Bladder microvascular endothelial cell (primary cell): ENCODE measurements around the gene OR51D1. TPM values are rescaled to one million over a fixed set of nuclear protein-coding genes. Genes with fewer than 3 reads are reported as not detected.

Experiments
- total RNA-seq: library from RNA; depleted of rRNA; stranded (reverse); fragments of >200 nt; gene quantifications from 2 replicates; pipeline ENCODE4 v1.2.3, GENCODE V29; 2014

OR51D1 gene
- not detected in 2 replicates for total RNA-seq

GRCh38 chr11:4636962-4637661 lies at the start of gene OR51D1:
OR51D1 (plus strand) TSS chr11:4637477; CDS start chr11:4639791, 2,314 bp downstream.

GRCh38 chr11:4593739-4594138 lies 43.5 kb upstream of the OR51D1 start, which contains the start of gene OR52I1:
OR52I1 (plus strand) TSS chr11:4594039; CDS start chr11:4594039, 0 bp downstream.

GRCh38 chr11:4607781-4608666 lies 29.3 kb upstream of the OR51D1 start, which contains the start of gene TRIM68:
TRIM68 (minus strand) TSS chr11:4608231; CDS start chr11:4605504, 2,727 bp downstream.

GRCh38 chr11:4643682-4644081 lies 6.4 kb downstream of the OR51D1 start, which contains the start of gene OR51E1:
OR51E1 (plus strand) TSS chr11:4643982; CDS start chr11:4652527, 8,545 bp downstream.

Other genes with a start within 250 kb of the OR51D1 start
- gene TRIM21, start 243.8 kb upstream of the OR51D1 start, total RNA-seq, result 37.0 and 37.7 TPM in 2 replicates
- not detected in 2 replicates for gene OR52K2, start 188.2 kb upstream of the OR51D1 start, total RNA-seq
- not detected in 2 replicates for gene OR52K1, start 154.8 kb upstream of the OR51D1 start, total RNA-seq
- not detected in 2 replicates for gene OR52M1, start 92.3 kb upstream of the OR51D1 start, total RNA-seq
- gene OR52I2, start 55.7 kb upstream of the OR51D1 start, total RNA-seq, result not detected in 2 replicates
- gene OR52I1, start 43.4 kb upstream of the OR51D1 start, total RNA-seq, result not detected in 2 replicates
- 8.3 and 12.3 TPM in 2 replicates for gene TRIM68, start 29.2 kb upstream of the OR51D1 start, total RNA-seq
- not detected in 2 replicates for gene OR51E1, start 6.5 kb downstream of the OR51D1 start, total RNA-seq
- gene OR51E2, start 60.4 kb downstream of the OR51D1 start, total RNA-seq, result not detected in 2 replicates
- not detected in 2 replicates for gene MMP26, start 67.3 kb downstream of the OR51D1 start, total RNA-seq
- not detected in 2 replicates for gene OR51F1, start 132.5 kb downstream of the OR51D1 start, total RNA-seq
- not detected in 2 replicates for gene OR52R1, start 166.9 kb downstream of the OR51D1 start, total RNA-seq
- not detected in 2 replicates for gene OR51F2, start 183.8 kb downstream of the OR51D1 start, total RNA-seq
- not detected in 2 replicates for gene OR51S1, start 211.7 kb downstream of the OR51D1 start, total RNA-seq
- gene OR51T1, start 244.4 kb downstream of the OR51D1 start, total RNA-seq, result not detected in 2 replicates